Testis (tissue), 2 donors: ENCODE measurements around the gene MYCT1.

ENCODE experiments used
- CTCF ChIP-seq, 3 experiments: fragments of 450-650 bp in 2 of 3; fragments of 200-600 bp in 1 of 3; sonication (generic) in 1 of 3; IDR thresholded peaks; one replicate each; pipeline ENCODE4 v1.5.1; 2016 to 2019; ENCODE audit warnings: antibody characterized with exemption in 3 of 3, mild to moderate bottlenecking in 2 of 3, moderate library complexity in 1 of 3
- POLR2A ChIP-seq: fragments of 450-650 bp; IDR thresholded peaks from one replicate; pipeline ENCODE4 v1.6.1; 2017; ENCODE audit warnings: antibody characterized with exemption, mild to moderate bottlenecking, moderate library complexity

GRCh38 chr6:152726313-152726712 lies 28.6 kb downstream of the MYCT1 start:
- TF ChIP-seq CTCF (IDR thresholded peaks at IDR 0.05) = no peak
- TF ChIP-seq POLR2A = no peak
